ENCODE data around the gene CCDC28B. TPM values are rescaled to one million over a fixed set of nuclear protein-coding genes. Genes with fewer than 3 reads are reported as not detected.

Gene CCDC28B
- total RNA-seq, 1 experiment from 2014 or later = 10.8 TPM

- in situ Hi-C loops (cut with HindIII; ENCODE audit: low pct_unique_long_range_greater_than_20kb, low sequenced_read_pairs) (no loop called here), intact Hi-C loops (cut with micrococcal nuclease; ENCODE audit: unreplicated experiment) (no loop called here)
- Histone ChIP-seq H3K27me3 (ENCODE audit: control insufficient read depth, insufficient read depth, low read length) (no peaks in the 10 kb centered on the region), H3K4me1 (ENCODE audit: control insufficient read depth, insufficient read depth, low read length) (peaks cover 15% of the 10 kb centered on the region), H3K4me3 (ENCODE audit: low read depth in 2 of 2, low read length in 2 of 2) (no peak overlapping the region), H3K36me3 (ENCODE audit: control insufficient read depth, insufficient read depth, low read length) (peaks cover 26% of the 10 kb centered on the region), H3K9me3 (ENCODE audit: control insufficient read depth, insufficient read depth, low read depth, low read length) (no peaks in the 10 kb centered on the region), H3K27ac (ENCODE audit: low read length) (no peak overlapping the region)
- POLR2A ChIA-PET = no interaction called here
- DNase-seq (ENCODE audit: low read depth, low spot score) = no peak
- TF ChIP-seq, protein P1, sequence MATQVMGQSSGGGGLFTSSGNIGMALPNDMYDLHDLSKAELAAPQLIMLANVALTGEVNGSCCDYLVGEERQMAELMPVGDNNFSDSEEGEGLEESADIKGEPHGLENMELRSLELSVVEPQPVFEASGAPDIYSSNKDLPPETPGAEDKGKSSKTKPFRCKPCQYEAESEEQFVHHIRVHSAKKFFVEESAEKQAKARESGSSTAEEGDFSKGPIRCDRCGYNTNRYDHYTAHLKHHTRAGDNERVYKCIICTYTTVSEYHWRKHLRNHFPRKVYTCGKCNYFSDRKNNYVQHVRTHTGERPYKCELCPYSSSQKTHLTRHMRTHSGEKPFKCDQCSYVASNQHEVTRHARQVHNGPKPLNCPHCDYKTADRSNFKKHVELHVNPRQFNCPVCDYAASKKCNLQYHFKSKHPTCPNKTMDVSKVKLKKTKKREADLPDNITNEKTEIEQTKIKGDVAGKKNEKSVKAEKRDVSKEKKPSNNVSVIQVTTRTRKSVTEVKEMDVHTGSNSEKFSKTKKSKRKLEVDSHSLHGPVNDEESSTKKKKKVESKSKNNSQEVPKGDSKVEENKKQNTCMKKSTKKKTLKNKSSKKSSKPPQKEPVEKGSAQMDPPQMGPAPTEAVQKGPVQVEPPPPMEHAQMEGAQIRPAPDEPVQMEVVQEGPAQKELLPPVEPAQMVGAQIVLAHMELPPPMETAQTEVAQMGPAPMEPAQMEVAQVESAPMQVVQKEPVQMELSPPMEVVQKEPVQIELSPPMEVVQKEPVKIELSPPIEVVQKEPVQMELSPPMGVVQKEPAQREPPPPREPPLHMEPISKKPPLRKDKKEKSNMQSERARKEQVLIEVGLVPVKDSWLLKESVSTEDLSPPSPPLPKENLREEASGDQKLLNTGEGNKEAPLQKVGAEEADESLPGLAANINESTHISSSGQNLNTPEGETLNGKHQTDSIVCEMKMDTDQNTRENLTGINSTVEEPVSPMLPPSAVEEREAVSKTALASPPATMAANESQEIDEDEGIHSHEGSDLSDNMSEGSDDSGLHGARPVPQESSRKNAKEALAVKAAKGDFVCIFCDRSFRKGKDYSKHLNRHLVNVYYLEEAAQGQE (IDR thresholded peaks at IDR 0.05; ENCODE audit: insufficient read depth in 1 of 2, low read depth in 2 of 2, low read length in 1 of 2) = no peak
- TF ChIP-seq, protein P2, sequence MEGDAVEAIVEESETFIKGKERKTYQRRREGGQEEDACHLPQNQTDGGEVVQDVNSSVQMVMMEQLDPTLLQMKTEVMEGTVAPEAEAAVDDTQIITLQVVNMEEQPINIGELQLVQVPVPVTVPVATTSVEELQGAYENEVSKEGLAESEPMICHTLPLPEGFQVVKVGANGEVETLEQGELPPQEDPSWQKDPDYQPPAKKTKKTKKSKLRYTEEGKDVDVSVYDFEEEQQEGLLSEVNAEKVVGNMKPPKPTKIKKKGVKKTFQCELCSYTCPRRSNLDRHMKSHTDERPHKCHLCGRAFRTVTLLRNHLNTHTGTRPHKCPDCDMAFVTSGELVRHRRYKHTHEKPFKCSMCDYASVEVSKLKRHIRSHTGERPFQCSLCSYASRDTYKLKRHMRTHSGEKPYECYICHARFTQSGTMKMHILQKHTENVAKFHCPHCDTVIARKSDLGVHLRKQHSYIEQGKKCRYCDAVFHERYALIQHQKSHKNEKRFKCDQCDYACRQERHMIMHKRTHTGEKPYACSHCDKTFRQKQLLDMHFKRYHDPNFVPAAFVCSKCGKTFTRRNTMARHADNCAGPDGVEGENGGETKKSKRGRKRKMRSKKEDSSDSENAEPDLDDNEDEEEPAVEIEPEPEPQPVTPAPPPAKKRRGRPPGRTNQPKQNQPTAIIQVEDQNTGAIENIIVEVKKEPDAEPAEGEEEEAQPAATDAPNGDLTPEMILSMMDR (IDR thresholded peaks at IDR 0.05) = no peak
- TF ChIP-seq TCF7L2 (IDR thresholded peaks at IDR 0.05; ENCODE audit: low read depth, low read length) = no peak
- TF ChIP-seq POLR2AphosphoS5 (IDR thresholded peaks at IDR 0.05; ENCODE audit: low read depth, low read length) = no peak
- TF ChIP-seq SIN3A (IDR thresholded peaks at IDR 0.05; ENCODE audit: borderline replicate concordance, insufficient read depth, low read depth, low read length) = no peak
- ATAC-seq = no peak
- CTCF ChIA-PET = no interaction called here
- BruUV-seq (replicated peaks) = no TSS peak
Observed at GRCh38 chr1:32186077-32186476, 14.3 kb upstream of the CCDC28B start.

DNA sequence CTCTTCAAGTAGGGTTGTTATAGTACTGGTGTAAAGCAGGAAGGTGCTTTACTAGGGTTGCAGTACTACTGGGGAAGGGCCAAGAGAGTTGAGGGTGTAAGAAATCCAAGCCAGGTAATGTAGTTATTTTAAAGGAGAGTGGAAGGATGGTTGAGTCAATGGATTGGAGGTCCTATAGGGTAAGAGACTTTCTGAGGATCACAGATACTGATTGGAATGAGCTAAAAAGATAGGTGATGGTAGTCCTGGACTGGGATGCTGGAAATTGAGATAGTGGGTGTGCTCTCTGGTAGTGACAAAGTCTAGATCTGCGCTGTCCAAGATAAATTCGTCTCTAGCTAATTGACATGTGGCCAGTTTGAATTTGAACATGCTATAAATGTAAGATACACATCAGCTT is 13.9 kb upstream of the CCDC28B start:
- Histone ChIP-seq H3K4me3 (ENCODE audit: low read depth in 2 of 2, low read length in 2 of 2) (no peak overlapping the region), H3K27ac (ENCODE audit: low read length) (no peak overlapping the region), H3K9me3 (ENCODE audit: control insufficient read depth, insufficient read depth, low read depth, low read length) (no peaks in the 10 kb centered on the region), H3K36me3 (ENCODE audit: control insufficient read depth, insufficient read depth, low read length) (peaks cover 26% of the 10 kb centered on the region), H3K4me1 (ENCODE audit: control insufficient read depth, insufficient read depth, low read length) (peaks cover 11% of the 10 kb centered on the region), H3K27me3 (ENCODE audit: control insufficient read depth, insufficient read depth, low read length) (no peaks in the 10 kb centered on the region)
- in situ Hi-C loops (cut with HindIII; ENCODE audit: low pct_unique_long_range_greater_than_20kb, low sequenced_read_pairs) = no loop called here
- CTCF ChIA-PET = no interaction called here
- ATAC-seq = no peak
- TF ChIP-seq, protein P1 (IDR thresholded peaks at IDR 0.05; ENCODE audit: insufficient read depth in 1 of 2, low read depth in 2 of 2, low read length in 1 of 2) = no peak
- TF ChIP-seq TCF7L2 (IDR thresholded peaks at IDR 0.05; ENCODE audit: low read depth, low read length) = no peak
- TF ChIP-seq, protein P2 (IDR thresholded peaks at IDR 0.05) = no peak
- no peak for TF ChIP-seq SIN3A (IDR thresholded peaks at IDR 0.05; ENCODE audit: borderline replicate concordance, insufficient read depth, low read depth, low read length)
- no peak for TF ChIP-seq POLR2AphosphoS5 (IDR thresholded peaks at IDR 0.05; ENCODE audit: low read depth, low read length)
- POLR2A ChIA-PET = no interaction called here
- BruUV-seq (replicated peaks) = TSS peak; percentile 38
- no peak for DNase-seq (ENCODE audit: low read depth, low spot score)
- intact Hi-C loops (cut with micrococcal nuclease; ENCODE audit: unreplicated experiment) = no loop called here
